Activated naive CD8-positive, alpha-beta T cell (primary cell): ENCODE results near the gene FKBP5.
"Not testable (repeated sequence)": the region's sequence is repeated elsewhere in the genome, so short reads cannot be mapped to it uniquely, and the experiment has no call there.

Experiments
- H3K27ac Mint-ChIP-seq: one replicate; pipeline ENCODE4 v1.8.0; 2021; ENCODE audit warnings: mixed read lengths
- H3K27me3 Mint-ChIP-seq: one replicate; pipeline ENCODE4 v1.8.0; 2021; ENCODE audit warnings: mixed read lengths
- H3K36me3 Mint-ChIP-seq: one replicate; pipeline ENCODE4 v1.8.0; 2021; ENCODE audit warnings: mixed read lengths
- H3K4me1 Mint-ChIP-seq: one replicate; pipeline ENCODE4 v1.8.0; 2021; ENCODE audit warnings: low read depth, mixed read lengths
- H3K4me3 Mint-ChIP-seq: one replicate; pipeline ENCODE4 v1.8.0; 2021; ENCODE audit warnings: mild to moderate bottlenecking, mixed read lengths
- H3K9me3 Mint-ChIP-seq: one replicate; pipeline ENCODE4 v1.8.0; 2021; ENCODE audit warnings: low read depth, mixed read lengths

FKBP5 gene

GRCh38 chr6:35713006-35713767, 24.5 kb upstream of the FKBP5 start:
- H3K27ac Mint-ChIP-seq, result peak overlapping the region; percentile 19

GRCh38 chr6:35711731-35712130, 23.0 kb upstream of the FKBP5 start:
- no peaks in the 10 kb centered on the region for H3K27me3 Mint-ChIP-seq
- H3K36me3 Mint-ChIP-seq, result no peaks in the 10 kb centered on the region
- H3K4me3 Mint-ChIP-seq, result no peak overlapping the region
- H3K27ac Mint-ChIP-seq, result no peak overlapping the region
- no peaks in the 10 kb centered on the region for H3K9me3 Mint-ChIP-seq
- peaks cover 40% of the 10 kb centered on the region for H3K4me1 Mint-ChIP-seq

More at GRCh38 chr6:35713006-35713767, 24.5 kb upstream of the FKBP5 start:
- H3K27me3 Mint-ChIP-seq, result no peaks in the 10 kb centered on the region
- no peaks in the 10 kb centered on the region for H3K36me3 Mint-ChIP-seq
- H3K4me1 Mint-ChIP-seq, result peaks cover 53% of the 10 kb centered on the region
- no peaks in the 10 kb centered on the region for H3K9me3 Mint-ChIP-seq
- H3K4me3 Mint-ChIP-seq, result no peak overlapping the region

DNA sequence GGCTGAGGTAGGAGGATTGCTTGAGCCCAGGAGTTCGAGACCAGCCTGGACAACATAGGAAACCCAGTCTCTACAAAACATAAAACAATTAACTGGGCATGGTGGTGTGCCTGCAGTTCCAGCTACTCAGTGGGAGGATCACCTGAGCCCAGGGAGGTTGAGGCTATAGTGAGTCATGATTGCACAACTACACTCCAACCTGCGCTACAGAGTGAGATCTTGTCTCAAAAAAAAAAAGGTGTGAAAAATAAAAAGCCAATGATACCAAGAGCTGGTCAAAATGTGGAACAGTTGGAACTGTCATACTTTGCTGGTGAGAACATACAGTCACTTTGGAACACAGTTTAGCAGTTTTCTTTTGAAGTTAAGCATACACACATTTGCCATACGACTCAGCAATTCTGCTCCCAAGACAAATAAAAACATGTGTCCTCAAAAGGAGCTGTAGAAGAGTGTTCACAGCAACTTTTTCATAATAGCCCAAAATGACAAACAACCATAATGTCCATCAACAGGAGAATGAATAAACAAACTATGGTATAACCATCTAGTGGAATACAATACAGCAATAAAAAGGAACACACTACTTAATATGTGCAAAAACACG, 21.6 kb upstream of the FKBP5 start:
- H3K36me3 Mint-ChIP-seq, result no peaks in the 10 kb centered on the region
- no peak overlapping the region for H3K4me3 Mint-ChIP-seq
- peak overlapping the region; percentile 76 for H3K27ac Mint-ChIP-seq
- no peaks in the 10 kb centered on the region for H3K27me3 Mint-ChIP-seq
- no peaks in the 10 kb centered on the region for H3K9me3 Mint-ChIP-seq
- H3K4me1 Mint-ChIP-seq, result peaks cover 26% of the 10 kb centered on the region

DNA sequence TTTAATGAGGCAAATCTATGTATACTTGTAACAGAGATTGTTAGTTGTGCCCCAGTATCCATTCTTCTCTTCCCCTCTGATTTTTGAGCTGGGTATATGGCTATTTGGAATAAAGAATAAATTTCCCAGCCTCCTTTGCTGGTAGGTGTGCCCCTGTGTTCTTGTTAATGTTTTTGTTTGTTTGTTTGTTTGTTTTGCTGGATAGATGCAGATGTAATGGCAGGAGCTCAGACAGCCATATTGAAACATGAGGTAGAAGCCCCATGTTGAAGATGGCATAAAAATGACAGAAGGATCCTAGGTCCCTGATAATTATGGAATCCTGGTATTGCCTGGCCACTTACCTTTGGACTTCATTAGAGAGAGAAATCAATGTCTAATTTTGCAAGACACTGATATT, 19.9 kb upstream of the FKBP5 start:
- H3K27me3 Mint-ChIP-seq, result no peaks in the 10 kb centered on the region
- no peaks in the 10 kb centered on the region for H3K36me3 Mint-ChIP-seq
- H3K27ac Mint-ChIP-seq, result no peak overlapping the region
- H3K9me3 Mint-ChIP-seq, result no peaks in the 10 kb centered on the region
- H3K4me1 Mint-ChIP-seq, result peaks cover 22% of the 10 kb centered on the region
- H3K4me3 Mint-ChIP-seq, result no peak overlapping the region

DNA sequence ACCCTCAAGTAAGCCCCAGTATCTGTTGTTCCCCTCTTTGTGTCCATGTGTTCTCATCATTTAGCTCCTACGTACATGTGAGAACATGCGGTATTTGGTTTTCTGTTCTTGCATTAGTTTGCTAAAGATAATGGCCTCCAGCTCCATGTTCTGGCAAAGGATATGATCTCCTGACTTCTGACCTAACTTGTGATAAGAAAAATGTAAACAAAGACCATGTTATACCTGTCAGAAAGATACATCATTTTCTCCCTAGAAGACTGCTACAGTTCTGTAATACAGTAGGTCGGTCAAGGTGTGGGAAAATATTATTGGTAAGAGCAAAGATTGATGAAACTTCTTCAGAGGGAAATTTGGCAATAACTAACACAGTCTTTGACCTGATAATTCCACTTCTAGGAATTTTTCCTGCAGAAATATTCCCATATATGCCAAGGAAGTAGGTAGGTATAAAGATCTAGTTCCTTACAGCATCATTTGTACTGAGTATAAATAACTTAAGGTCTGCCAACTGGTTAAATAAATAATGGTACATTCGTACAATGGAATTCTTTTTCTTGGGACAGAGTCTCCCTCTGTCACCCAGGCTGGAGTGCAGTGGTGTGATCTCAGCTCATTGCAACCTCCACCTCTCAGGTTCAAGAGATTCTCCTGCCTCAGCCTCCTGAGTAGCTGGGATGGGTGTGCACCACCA, 19.1 kb upstream of the FKBP5 start:
- H3K4me1 Mint-ChIP-seq, result peaks cover 15% of the 10 kb centered on the region
- H3K27me3 Mint-ChIP-seq, result no peaks in the 10 kb centered on the region
- no peak overlapping the region for H3K27ac Mint-ChIP-seq
- no peaks in the 10 kb centered on the region for H3K36me3 Mint-ChIP-seq
- H3K4me3 Mint-ChIP-seq, result no peak overlapping the region
- H3K9me3 Mint-ChIP-seq, result no peaks in the 10 kb centered on the region

- no peak overlapping the region for H3K4me3 Mint-ChIP-seq
- H3K4me1 Mint-ChIP-seq, result peaks cover 14% of the 10 kb centered on the region
- no peak overlapping the region for H3K27ac Mint-ChIP-seq
- no peaks in the 10 kb centered on the region for H3K27me3 Mint-ChIP-seq
- H3K36me3 Mint-ChIP-seq, result no peaks in the 10 kb centered on the region
- H3K9me3 Mint-ChIP-seq, result no peaks in the 10 kb centered on the region
Observed at GRCh38 chr6:35706468-35706867, 17.8 kb upstream of the FKBP5 start.

DNA sequence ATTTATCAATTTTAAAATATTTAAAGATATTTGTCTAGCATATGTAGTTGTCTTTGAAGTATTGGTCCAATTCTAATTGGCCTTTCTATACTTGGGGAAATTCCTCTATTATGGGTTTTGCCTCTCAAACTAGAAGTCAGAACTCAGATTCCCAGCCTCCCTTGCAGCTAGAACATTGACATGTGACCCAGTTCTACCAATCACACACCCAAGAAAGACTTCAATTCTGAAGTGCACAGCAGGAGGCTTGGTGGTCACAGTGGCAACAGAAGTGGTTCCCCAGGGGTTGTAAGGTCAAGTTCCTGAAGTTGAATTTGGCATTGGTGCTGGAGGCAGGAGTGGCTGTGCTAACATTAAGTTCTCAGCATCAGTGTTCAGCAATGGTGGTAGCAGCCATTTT, 14.8 kb upstream of the FKBP5 start:
- H3K4me1 Mint-ChIP-seq, result peaks cover 2% of the 10 kb centered on the region
- H3K27ac Mint-ChIP-seq, result no peak overlapping the region
- no peaks in the 10 kb centered on the region for H3K36me3 Mint-ChIP-seq
- H3K27me3 Mint-ChIP-seq, result no peaks in the 10 kb centered on the region
- H3K9me3 Mint-ChIP-seq, result no peaks in the 10 kb centered on the region
- H3K4me3 Mint-ChIP-seq, result no peak overlapping the region

- Mint-ChIP-seq H3K27me3 (no peaks in the 10 kb centered on the region), H3K9me3 (no peaks in the 10 kb centered on the region), H3K27ac (no peak overlapping the region), H3K4me1 (peaks cover 3% of the 10 kb centered on the region), H3K36me3 (no peaks in the 10 kb centered on the region), H3K4me3 (no peak overlapping the region)
Observed at GRCh38 chr6:35698858-35699257, 10.1 kb upstream of the FKBP5 start.

- not testable (repeated sequence) for H3K27me3 Mint-ChIP-seq, H3K4me1 Mint-ChIP-seq, H3K36me3 Mint-ChIP-seq, H3K4me3 Mint-ChIP-seq, H3K27ac Mint-ChIP-seq, H3K9me3 Mint-ChIP-seq
Observed at GRCh38 chr6:35698430-35698829, 9.7 kb upstream of the FKBP5 start.

DNA sequence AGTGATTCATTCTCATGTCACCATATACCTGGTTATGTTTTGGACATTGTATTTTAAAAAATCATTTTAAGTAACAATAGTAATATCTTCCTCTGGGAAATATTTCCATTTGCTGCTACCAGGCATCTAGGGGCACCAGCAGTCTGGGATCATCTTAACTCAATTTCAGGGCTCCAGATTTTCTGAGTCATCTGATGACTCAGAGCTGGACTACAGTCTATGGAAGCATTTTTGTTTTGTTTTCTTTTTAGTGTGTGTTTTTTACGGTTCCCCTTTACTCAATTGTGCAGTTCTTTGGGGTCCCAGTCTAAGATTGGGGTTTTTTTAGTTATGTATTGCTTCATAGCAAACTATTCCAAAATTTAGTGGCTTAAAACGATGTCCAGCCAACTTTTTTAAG, 5.7 kb upstream of the FKBP5 start:
- peak overlapping the region; percentile 5 for H3K27ac Mint-ChIP-seq
- no peaks in the 10 kb centered on the region for H3K27me3 Mint-ChIP-seq
- no peaks in the 10 kb centered on the region for H3K36me3 Mint-ChIP-seq
- peaks cover 6% of the 10 kb centered on the region for H3K4me1 Mint-ChIP-seq
- H3K4me3 Mint-ChIP-seq, result no peak overlapping the region
- no peaks in the 10 kb centered on the region for H3K9me3 Mint-ChIP-seq

GRCh38 chr6:35691027-35691824, 2.5 kb upstream of the FKBP5 start:
- Mint-ChIP-seq H3K9me3 (no peaks in the 10 kb centered on the region), H3K27ac (no peak overlapping the region), H3K36me3 (no peaks in the 10 kb centered on the region), H3K4me1 (peaks cover 19% of the 10 kb centered on the region), H3K27me3 (no peaks in the 10 kb centered on the region), H3K4me3 (no peak overlapping the region)

- no peak overlapping the region for H3K4me3 Mint-ChIP-seq
- H3K27ac Mint-ChIP-seq, result no peak overlapping the region
- no peaks in the 10 kb centered on the region for H3K27me3 Mint-ChIP-seq
Observed at GRCh38 chr6:35690484-35690883, 1.8 kb upstream of the FKBP5 start.

DNA sequence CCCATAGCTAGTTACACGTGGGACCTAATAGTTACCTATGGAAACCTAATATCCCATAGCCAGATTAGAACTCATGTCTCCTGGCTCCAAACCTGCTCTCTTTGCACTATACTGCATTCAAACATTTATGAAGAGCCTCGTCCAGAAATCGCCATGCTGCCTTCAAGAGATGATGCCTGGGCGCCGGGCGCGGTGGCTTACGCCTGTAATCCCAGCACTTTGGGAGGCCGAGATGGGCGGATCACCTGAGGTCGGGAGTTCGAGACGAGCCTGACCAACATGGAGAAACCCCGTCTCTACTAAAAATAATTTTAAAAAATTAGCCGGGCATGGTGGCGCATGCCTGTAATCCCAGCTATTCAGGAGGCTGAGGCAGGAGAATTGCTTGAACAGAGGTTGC, 1.3 kb upstream of the FKBP5 start:
- not testable (repeated sequence) for H3K27ac Mint-ChIP-seq, H3K27me3 Mint-ChIP-seq, H3K9me3 Mint-ChIP-seq, H3K36me3 Mint-ChIP-seq
- peaks cover 26% of the 10 kb centered on the region for H3K4me1 Mint-ChIP-seq
- H3K4me3 Mint-ChIP-seq, result peak overlapping the region; percentile 38

More at GRCh38 chr6:35690484-35690883, 1.8 kb upstream of the FKBP5 start:
- no peaks in the 10 kb centered on the region for H3K9me3 Mint-ChIP-seq
- peaks cover 23% of the 10 kb centered on the region for H3K4me1 Mint-ChIP-seq
- H3K36me3 Mint-ChIP-seq, result no peaks in the 10 kb centered on the region

GRCh38 chr6:35687658-35688604, 784 bp downstream of the FKBP5 start:
- H3K36me3 Mint-ChIP-seq, result no peaks in the 10 kb centered on the region

More at GRCh38 chr6:35687658-35688604, 784 bp downstream of the FKBP5 start:
- Mint-ChIP-seq H3K27me3 (no peaks in the 10 kb centered on the region), H3K27ac (peak overlapping the region; percentile 93), H3K4me1 (peaks cover 22% of the 10 kb centered on the region), H3K9me3 (no peaks in the 10 kb centered on the region), H3K4me3 (peak overlapping the region; percentile 99)
